ENCODE results near the gene NOS2. TPM values are rescaled to one million over a fixed set of nuclear protein-coding genes. Genes with fewer than 3 reads are reported as not detected.
"Not testable (repeated sequence)": the region's sequence is repeated elsewhere in the genome, so short reads cannot be mapped to it uniquely, and the experiment has no call there.

NOS2 gene
- total RNA-seq, 6 donors from 2014 or later = 0.29 to 1.7 (median 0.78) TPM; not detected in 1

GRCh38 chr17:27824176-27824715 is 23.9 kb upstream of the NOS2 start:
- TF ChIP-seq EP300 (IDR thresholded peaks at IDR 0.05) (no peak), POLR2AphosphoS5 (IDR thresholded peaks at IDR 0.05) (no peak), POLR2A (IDR thresholded peaks at IDR 0.05) (no peak)
- TF ChIP-seq, protein P1, sequence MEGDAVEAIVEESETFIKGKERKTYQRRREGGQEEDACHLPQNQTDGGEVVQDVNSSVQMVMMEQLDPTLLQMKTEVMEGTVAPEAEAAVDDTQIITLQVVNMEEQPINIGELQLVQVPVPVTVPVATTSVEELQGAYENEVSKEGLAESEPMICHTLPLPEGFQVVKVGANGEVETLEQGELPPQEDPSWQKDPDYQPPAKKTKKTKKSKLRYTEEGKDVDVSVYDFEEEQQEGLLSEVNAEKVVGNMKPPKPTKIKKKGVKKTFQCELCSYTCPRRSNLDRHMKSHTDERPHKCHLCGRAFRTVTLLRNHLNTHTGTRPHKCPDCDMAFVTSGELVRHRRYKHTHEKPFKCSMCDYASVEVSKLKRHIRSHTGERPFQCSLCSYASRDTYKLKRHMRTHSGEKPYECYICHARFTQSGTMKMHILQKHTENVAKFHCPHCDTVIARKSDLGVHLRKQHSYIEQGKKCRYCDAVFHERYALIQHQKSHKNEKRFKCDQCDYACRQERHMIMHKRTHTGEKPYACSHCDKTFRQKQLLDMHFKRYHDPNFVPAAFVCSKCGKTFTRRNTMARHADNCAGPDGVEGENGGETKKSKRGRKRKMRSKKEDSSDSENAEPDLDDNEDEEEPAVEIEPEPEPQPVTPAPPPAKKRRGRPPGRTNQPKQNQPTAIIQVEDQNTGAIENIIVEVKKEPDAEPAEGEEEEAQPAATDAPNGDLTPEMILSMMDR (IDR thresholded peaks at IDR 0.05) = no peak
- ATAC-seq (ENCODE audit: low FRiP score in 2 of 2) (no peak), DNase-seq (no peak)
- Histone ChIP-seq H3K27me3 (no peaks in the 10 kb centered on the region), H3K4me1 (no peaks in the 10 kb centered on the region), H3K4me3 (no peak overlapping the region), H3K36me3 (no peaks in the 10 kb centered on the region), H3K9me3 (peaks cover 0 to 8% (median 0%) of the 10 kb centered on the region in 4 donors), H3K27ac (no peak overlapping the region)
- WGBS, 2 donors = 71 to 83% methylated on average over 3 of the region's 3 CpGs

GRCh38 chr17:27822108-27822507 is 21.8 kb upstream of the NOS2 start:
- H3K4me1 ChIP-seq; H3K27ac ChIP-seq; H3K4me3 ChIP-seq; H3K36me3 ChIP-seq; H3K27me3 ChIP-seq; DNase-seq; ATAC-seq (ENCODE audit: low FRiP score in 2 of 2); H3K9me3 ChIP-seq: not testable (repeated sequence)
- WGBS, 2 donors = 78 to 88% methylated on average over 10 of the region's 10 CpGs

DNA sequence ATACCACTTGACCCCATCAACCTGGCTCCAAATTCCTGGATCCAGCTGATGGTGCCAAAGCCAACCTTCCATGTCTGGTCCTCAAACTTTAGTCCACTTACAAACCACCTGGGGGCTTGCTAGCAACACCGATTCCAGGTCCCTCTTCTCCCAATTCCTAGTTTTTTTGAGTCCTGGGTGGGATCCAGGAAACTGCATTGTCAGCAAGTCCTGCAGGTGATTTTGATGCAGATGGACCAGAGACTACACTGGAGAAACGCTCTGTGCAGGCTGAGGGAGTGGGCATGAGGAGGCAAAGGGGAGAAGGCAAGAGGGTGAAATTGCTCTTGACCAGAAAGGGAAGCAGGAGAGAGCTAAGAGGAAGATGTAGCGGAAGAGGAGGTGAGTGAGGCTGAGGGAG is 21.0 kb upstream of the NOS2 start:
- 90 to 94% methylated on average over 3 of the region's 3 CpGs for WGBS, 2 donors
- H3K4me1 ChIP-seq = no peaks in the 10 kb centered on the region
- no peaks in the 10 kb centered on the region for H3K27me3 ChIP-seq
- DNase-seq = no peak
- H3K27ac ChIP-seq = no peak overlapping the region
- H3K4me3 ChIP-seq = no peak overlapping the region
- H3K36me3 ChIP-seq = no peaks in the 10 kb centered on the region
- peaks cover 0 to 8% (median 0%) of the 10 kb centered on the region in 4 donors for H3K9me3 ChIP-seq
- ATAC-seq (ENCODE audit: low FRiP score in 2 of 2) = no peak
- TF ChIP-seq, protein P1 (IDR thresholded peaks at IDR 0.05) = no peak
- TF ChIP-seq EP300 (IDR thresholded peaks at IDR 0.05) (no peak), POLR2AphosphoS5 (IDR thresholded peaks at IDR 0.05) (no peak), POLR2A (IDR thresholded peaks at IDR 0.05) (no peak)

- H3K9me3 ChIP-seq = peaks cover 0 to 8% (median 0%) of the 10 kb centered on the region in 4 donors
- no peak overlapping the region for H3K4me3 ChIP-seq
- H3K4me1 ChIP-seq = no peaks in the 10 kb centered on the region
- DNase-seq (no peak), ATAC-seq (ENCODE audit: low FRiP score in 2 of 2) (no peak)
- WGBS, 2 donors = 91 to 93% methylated on average over 1 of the region's 1 CpG
- H3K36me3 ChIP-seq = no peaks in the 10 kb centered on the region
- no peaks in the 10 kb centered on the region for H3K27me3 ChIP-seq
- H3K27ac ChIP-seq = no peak overlapping the region
- TF ChIP-seq, protein P1 (IDR thresholded peaks at IDR 0.05) = no peak
- TF ChIP-seq POLR2A (IDR thresholded peaks at IDR 0.05) (no peak), EP300 (IDR thresholded peaks at IDR 0.05) (no peak), POLR2AphosphoS5 (IDR thresholded peaks at IDR 0.05) (no peak)
Measured at GRCh38 chr17:27819145-27819544, 18.8 kb upstream of the NOS2 start.

DNA sequence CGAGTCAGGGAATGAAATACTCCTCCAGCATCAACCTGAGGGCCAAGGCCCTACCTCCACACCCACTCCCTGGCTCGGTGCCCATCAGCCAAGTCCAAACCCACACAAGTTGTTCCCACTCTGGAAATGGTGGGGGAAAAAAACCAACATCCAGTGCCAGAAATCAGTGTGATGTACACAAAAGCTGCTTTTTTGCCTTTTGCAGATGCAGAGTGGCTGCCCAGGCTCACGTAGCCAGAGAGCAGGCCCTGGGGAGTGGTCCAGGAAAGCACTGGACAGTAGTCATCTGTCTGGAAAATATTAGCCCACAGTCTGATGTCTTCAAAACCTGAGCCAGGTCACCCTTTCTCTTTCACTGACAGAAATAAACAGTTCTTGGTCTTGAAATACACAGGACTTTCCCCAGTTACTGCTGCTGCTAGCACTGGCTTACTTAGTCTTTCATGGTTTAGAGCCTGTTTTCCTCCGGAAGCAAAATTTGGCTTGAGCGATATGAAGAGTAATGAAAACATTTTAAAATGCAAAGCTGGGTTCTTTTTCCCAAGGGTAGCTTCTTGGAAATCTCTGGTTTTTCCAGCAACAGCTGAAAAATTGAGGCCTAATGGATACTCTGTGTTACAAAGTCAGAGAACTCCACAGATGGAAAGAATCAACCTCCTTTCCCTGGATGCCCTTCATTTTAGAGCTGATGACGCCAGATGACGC is 18.2 kb upstream of the NOS2 start:
- H3K36me3 ChIP-seq = no peaks in the 10 kb centered on the region
- no peaks in the 10 kb centered on the region for H3K27me3 ChIP-seq
- DNase-seq = no peak
- H3K4me1 ChIP-seq = no peaks in the 10 kb centered on the region
- no peak overlapping the region for H3K27ac ChIP-seq
- ATAC-seq (ENCODE audit: low FRiP score in 2 of 2) = peak in 1 of 2 donors; percentile 57
- TF ChIP-seq EP300 (IDR thresholded peaks at IDR 0.05) (no peak), POLR2AphosphoS5 (IDR thresholded peaks at IDR 0.05) (no peak), POLR2A (IDR thresholded peaks at IDR 0.05) (no peak)
- TF ChIP-seq, protein P1 (IDR thresholded peaks at IDR 0.05) = no peak
- peaks cover 0 to 8% (median 0%) of the 10 kb centered on the region in 4 donors for H3K9me3 ChIP-seq
- WGBS, 2 donors = 59 to 69% methylated on average over 7 of the region's 7 CpGs
- no peak overlapping the region for H3K4me3 ChIP-seq

Measured in upper lobe of left lung (tissue), 6 donors.